ENCODE data around the gene PDCD1. TPM values are rescaled to one million over a fixed set of nuclear protein-coding genes. Genes with fewer than 3 reads are reported as not detected.
"Not testable (repeated sequence)": the region's sequence is repeated elsewhere in the genome, so short reads cannot be mapped to it uniquely, and the experiment has no call there.

PDCD1 gene
- total RNA-seq, 1 experiment from 2014 or later = not detected

DNA sequence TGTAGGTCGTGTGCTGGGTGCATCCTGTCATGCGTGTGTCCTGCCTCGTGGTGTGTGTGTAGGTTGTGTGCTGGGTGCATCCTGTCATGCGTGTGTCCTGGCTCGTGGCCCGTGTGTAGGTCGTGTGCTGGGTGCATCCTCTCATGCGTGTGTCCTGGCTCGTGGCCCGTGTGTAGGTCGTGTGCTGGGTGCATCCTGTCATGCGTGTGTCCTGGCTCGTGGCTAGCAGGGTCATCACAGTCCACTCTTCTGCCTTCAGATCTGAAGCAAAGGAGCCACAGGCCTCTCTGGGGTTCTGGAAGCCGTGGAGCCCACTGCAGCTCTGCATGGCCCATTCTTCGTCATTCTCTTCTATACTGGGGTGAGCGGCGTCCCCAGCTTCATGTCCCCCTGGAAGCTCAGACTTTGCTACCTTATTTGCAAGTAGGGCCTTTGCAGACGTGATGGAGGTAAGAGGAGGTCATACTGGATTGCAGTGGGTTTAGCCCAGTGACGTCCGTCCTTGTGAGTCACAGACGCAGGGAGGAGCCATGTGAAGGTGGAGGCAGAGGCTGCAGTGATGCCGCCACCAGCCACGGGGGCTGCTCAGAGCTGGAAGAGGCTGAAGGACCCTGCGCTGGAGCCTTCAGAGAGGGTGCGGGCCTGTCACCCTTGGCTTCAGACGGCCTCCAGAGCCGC lies 38.6 kb downstream of the PDCD1 start:
- in situ Hi-C loops (cut with HindIII; ENCODE audit: low sequenced_read_pairs); DNase-seq (ENCODE audit: low spot score): not testable (repeated sequence)

DNA sequence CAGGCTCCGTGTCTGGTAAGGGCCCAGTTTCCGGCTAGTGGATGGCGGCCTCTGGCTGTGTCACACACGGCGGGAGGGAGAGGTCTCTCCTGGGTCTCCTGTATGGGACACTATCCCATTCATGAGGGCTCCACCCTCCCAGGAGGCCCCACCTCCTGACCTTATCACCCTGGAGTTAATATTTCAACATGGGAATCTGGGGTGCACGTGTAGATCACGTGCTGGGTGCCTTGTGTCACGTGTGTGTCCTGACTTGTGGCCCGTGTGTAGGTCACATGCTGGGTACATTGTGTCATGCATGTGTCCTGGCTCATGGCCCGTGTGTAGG lies 39.8 kb downstream of the PDCD1 start:
- in situ Hi-C loops (cut with HindIII; ENCODE audit: low sequenced_read_pairs) = no loop called here
- no peak for DNase-seq (ENCODE audit: low spot score)

DNA sequence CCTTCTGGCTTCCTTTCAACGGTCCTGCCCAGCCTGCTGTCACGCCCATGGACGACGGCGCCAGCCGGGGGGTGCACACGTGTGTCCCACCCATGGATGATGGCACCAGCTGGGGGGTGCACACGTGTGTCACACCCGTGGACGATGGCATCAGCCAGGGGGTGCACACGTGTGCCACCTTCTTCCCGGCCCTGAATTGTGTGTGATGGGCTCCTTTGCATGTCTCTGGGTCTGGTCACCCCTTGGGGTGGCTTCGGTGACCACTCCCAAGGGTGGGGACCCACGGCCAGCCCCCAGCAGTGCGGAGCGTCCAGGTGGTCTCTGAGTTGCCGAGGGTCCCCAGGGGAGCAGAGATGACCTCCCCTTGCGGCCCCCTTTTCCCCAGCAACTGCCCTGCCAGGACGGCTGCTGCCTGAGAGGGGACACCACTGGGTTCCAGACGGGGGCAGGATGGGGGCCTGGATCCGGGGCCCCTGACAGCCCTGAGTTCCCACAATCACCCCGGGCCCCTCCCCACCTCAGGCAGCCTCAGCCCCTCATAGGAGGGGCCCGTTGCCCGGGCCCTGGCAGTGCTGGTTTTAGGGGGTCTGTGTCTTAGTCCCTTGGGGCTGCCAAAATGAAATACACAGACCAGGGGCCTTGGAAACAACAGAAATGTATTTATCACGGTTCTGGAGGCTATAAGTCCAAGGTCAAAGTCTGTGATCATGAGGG lies 40.3 kb downstream of the PDCD1 start:
- no peak for DNase-seq (ENCODE audit: low spot score)
- in situ Hi-C loops (cut with HindIII; ENCODE audit: low sequenced_read_pairs) = no loop called here

DNA sequence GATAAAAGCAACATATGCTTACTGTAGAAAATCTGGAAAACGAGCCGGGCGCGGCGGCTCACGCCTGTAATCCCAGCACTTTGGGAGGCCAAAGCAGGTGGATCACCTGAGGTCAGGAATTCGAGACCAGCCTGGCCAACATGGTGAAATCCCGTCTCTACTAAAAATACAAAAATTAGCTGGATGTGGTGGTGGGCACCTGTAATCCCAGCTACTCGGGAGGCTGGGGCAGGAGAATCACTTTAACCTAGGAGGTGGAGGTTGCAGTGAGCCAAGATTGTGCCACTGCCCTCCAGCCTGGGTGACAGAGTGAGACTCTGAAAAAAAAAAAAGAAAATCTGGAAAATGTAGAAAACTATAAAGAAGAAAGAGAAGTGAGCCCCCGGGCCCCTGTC lies 40.9 kb downstream of the PDCD1 start:
- in situ Hi-C loops (cut with HindIII; ENCODE audit: low sequenced_read_pairs) = not testable (repeated sequence)

DNA sequence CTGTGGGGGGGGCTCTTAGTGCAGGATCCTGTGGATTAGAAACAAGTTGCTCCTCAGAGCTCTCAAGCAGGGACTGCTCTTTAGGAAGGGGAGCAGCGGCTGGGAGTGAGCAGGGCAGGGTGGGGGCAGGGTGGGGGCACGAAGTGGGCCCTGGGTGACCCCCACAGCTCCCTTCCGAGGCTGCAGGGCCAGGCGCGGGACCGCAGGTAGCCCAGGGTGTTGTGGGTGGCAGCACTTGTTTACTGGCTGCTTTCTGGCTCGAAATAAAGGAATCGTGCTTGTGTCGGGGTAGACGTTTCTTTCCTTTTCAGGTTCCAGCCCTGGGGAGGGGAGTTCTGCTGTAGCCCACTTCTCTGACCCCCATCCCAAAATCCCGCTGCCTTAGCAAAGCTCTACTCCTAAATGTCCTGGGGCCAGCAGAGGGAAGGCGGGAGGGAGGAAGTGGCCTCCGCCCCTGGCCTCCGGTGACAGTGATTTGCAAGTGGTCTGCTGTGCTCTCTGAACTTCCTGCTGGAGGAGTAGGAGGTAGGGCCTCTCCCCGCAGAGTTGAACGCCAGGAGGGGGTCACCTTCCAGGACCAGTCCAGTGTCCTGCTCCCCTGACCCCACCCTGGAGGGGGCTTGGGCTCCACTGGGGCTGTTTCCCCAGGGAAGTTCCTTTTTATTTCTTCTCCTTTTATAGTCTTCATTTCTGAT lies 41.4 kb downstream of the PDCD1 start:
- no peak for DNase-seq (ENCODE audit: low spot score)
- in situ Hi-C loops (cut with HindIII; ENCODE audit: low sequenced_read_pairs) = no loop called here

More for the DNA sequence above, 40.9 kb downstream of the PDCD1 start:
- not testable (repeated sequence) for DNase-seq (ENCODE audit: low spot score)

DNA sequence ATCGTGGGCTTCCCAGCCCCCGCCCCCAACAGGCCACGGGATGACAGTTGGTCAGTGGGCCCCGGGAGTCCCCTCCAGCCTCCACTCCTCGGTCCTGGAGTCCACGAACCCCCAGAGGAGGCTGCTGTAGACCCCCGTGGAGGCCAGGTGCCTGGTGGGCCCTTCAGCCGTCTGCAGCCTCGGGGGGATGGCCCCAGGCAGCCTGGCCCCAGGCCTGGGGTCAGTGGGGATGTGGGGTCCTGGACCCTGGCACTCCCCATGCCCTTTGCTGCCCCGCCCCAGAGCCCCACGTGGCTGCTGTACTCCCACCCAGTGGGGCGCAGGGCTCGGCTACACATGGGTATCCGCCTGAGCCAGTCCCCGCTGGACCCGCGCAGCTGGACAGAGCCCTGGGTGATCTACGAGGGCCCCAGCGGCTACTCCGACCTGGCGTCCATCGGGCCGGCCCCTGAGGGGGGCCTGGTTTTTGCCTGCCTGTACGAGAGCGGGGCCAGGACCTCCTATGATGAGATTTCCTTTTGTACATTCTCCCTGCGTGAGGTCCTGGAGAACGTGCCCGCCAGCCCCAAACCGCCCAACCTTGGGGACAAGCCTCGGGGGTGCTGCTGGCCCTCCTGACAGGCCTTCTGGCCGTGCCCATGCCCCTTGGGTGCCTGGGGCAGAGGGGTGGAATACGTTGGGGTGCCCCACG lies 42.1 kb downstream of the PDCD1 start:
- in situ Hi-C loops (cut with HindIII; ENCODE audit: low sequenced_read_pairs) = no loop called here
- no peak for DNase-seq (ENCODE audit: low spot score)

DNA sequence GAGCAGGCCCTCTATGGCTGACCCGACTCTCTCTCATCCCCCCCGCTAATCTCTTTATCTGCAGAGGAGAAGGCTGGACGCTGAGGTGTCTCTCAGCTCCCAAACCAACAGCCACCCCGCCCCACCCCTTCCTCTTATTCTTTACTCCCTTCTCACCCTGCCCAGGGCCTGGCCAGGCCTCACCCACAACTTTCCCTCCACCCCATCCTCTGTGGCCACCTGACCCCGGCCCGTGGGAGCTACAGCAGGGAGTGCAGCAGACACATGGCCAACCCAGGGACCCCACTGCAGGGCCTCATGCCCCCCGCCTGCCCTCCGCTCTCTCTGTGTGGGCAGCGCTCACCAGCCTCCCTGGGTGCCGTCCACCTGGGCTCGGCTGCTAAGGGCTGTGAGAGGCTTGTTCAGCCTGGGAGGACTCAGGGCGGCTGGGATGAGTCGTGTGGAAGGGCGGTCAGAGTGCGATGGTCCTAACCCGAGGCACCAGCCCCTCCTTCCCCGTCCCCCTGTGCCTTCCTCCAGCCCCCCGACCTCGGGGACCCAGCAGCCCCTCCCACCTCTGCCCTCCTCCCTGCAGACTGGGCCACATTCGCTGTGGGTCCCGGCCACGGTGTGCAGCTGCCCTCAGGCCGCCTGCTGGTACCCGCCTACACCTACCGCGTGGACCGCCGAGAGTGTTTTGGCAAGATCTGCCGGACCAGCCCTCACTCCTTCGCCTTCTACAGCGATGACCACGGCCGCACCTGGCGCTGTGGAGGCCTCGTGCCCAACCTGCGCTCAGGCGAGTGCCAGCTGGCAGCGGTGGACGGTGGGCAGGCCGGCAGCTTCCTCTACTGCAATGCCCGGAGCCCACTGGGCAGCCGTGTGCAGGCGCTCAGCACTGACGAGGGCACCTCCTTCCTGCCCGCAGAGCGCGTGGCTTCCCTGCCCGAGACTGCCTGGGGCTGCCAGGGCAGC lies 42.9 kb downstream of the PDCD1 start:
- DNase-seq (ENCODE audit: low spot score) = no peak
- in situ Hi-C loops (cut with HindIII; ENCODE audit: low sequenced_read_pairs) = no loop called here

DNA sequence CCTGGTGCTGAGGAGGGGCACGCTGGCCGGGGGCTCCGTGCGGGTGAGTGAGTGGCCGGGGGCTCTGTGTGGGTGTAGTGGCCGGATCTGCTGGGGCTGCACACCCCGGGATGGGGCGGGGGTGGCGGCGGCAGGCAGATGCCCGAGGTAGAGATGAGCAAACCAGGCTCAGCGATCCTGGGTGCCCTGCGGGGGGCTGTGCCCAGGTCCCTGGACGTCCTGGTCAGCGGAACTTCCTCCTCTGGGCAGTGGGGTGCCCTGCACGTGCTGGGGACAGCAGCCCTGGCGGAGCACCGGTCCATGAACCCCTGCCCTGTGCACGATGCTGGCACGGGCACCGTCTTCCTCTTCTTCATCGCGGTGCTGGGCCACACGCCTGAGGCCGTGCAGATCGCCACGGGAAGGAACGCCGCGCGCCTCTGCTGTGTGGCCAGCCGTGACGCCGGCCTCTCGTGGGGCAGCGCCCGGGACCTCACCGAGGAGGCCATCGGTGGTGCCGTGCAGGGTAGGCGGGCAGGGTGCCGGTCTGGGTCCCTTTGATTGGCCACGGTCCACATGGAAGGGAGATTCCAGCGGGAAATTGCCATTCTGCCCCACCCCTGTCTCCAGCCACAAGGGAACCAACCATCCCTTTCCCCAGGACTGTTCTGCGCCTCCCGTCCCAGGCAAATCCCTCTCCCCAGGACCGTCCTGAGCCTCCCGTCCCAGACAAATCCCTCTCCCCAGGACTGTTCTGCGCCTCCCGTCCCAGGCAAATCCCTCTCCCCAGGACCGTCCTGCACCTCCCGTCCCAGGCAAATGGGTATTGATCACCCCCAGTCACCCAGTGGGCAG lies 43.8 kb downstream of the PDCD1 start:
- in situ Hi-C loops (cut with HindIII; ENCODE audit: low sequenced_read_pairs) = no loop called here
- no peak for DNase-seq (ENCODE audit: low spot score)

DNA sequence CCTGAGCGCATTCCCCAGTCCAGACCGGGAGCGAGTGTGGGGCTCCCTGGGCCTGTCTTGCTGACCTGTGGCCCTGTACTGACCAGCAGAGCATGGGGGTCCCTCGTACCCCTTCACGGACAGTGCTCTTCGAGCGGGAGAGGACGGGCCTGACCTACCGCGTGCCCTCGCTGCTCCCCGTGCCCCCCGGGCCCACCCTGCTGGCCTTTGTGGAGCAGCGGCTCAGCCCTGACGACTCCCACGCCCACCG lies 44.4 kb downstream of the PDCD1 start:
- in situ Hi-C loops (cut with HindIII; ENCODE audit: low sequenced_read_pairs) = no loop called here
- no peak for DNase-seq (ENCODE audit: low spot score)

DNA sequence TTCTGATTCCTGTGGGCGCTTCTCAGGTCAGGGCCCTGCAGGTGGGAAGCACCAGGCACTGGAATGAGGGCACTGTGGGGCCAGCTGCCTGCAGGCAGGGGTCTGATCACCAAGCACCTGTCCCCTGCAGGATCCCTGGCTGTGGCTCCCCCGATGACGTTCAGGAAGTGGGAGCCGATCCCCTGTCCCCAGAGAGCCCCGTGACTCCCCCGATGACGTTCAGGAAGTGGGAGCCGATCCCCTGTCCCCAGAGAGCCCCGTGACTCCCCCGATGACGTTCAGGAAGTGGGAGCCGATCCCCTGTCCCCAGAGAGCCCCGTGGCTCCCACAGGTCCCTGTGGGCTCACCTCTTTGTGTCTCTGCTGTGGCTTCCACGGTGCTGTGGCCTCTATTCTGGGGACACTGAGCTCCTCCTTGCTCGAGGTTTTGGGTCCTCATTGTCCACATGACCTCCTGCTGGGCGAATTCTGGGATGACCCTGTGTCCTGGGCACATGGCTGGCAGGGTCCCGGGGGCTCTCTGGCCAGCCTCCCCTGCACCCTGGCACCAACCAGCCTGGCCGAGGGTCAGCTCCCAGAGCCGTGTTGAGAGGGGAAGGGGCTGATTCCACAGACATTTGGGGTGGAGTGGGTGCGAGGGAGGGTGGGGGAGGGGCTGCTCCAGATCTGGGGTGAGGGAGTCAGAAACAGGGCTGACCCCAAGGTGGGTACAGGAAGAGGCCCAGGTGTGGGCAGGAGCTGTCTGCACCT lies 44.9 kb downstream of the PDCD1 start:
- in situ Hi-C loops (cut with HindIII; ENCODE audit: low sequenced_read_pairs) = no loop called here
- no peak for DNase-seq (ENCODE audit: low spot score)

DNA sequence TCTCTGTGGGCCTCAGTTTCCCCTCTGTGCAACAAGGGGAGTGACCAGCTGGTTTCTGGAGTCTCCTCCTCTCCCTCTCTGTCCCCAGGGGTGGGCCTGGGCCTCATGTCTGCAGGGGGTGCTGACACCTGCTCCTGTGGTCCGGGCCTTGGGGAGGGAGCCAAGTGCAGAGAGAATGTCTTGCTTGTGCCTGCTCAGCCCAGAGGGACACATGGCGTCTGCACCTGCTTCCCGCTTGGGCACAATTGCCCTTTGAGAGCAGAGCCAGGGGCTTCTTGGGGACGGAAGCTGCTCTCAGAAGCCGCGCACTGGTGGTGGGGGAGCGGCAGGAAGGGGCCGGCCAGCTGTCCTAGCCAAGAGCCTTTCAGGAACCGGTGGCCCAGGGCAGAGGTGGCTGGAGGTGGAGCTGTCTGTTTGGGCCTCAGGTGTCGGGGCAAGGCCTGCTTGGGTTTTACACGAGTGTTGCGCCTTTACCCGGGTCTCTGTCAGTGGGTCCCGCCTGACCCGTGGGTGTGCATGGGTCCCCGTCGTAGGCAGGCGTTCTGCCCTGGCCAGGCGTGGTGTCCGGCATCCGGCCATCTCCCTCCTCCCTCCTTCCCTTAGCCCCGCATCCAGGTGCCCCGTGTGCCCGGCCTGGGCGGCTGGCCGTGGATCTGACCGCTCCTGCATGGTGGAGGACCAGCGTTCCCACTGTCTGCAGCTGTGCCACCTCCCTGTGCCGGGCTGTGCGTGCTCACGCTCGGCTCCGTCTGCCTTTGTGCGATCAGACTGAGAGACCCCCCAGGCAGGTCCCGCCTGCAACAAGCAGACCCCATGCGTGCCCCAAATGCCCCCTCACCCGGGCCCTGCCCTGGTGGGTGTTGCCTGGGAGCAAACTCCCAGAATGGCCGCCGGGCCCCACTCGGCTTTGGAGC lies 45.7 kb downstream of the PDCD1 start:
- DNase-seq (ENCODE audit: low spot score) = no peak
- in situ Hi-C loops (cut with HindIII; ENCODE audit: low sequenced_read_pairs) = no loop called here

DNA sequence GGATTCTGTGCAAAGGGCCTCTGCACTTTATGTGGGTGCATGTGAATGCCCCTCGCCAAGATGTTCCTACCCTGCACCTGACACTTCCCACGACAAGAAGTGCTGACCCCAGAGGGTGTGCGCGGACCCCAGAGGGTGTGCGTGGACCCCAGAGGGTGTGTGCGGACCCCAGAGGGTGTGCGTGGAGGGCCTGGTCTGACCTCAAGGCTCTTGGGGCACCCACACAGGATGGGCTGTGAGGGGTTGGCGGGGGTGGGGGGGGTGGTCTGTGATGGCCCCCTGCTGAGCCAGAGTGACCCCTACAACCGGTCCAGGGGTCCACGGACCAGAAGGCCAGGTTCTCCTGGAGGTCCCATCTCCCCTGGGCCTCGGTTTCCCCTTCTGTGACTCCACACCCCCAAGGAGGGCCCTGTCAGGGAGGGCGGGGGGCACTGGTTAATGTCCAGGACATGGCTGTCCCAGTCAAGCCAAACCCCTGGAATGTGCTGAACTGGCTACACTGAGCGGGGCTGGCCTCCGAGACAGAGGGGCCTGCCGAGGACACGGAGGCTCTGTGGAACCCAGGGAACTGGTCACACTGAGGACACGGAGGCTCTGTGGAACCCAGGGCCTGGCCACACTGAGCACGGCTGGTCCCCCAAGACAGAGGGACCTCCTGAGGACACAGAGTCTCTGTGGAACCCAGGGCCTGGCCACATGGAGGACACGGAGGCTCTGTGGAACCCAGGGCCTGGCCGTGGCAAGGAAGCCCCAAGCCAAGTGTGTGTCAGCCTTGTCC lies 46.6 kb downstream of the PDCD1 start:
- DNase-seq (ENCODE audit: low spot score) = no peak
- in situ Hi-C loops (cut with HindIII; ENCODE audit: low sequenced_read_pairs) = no loop called here

DNA sequence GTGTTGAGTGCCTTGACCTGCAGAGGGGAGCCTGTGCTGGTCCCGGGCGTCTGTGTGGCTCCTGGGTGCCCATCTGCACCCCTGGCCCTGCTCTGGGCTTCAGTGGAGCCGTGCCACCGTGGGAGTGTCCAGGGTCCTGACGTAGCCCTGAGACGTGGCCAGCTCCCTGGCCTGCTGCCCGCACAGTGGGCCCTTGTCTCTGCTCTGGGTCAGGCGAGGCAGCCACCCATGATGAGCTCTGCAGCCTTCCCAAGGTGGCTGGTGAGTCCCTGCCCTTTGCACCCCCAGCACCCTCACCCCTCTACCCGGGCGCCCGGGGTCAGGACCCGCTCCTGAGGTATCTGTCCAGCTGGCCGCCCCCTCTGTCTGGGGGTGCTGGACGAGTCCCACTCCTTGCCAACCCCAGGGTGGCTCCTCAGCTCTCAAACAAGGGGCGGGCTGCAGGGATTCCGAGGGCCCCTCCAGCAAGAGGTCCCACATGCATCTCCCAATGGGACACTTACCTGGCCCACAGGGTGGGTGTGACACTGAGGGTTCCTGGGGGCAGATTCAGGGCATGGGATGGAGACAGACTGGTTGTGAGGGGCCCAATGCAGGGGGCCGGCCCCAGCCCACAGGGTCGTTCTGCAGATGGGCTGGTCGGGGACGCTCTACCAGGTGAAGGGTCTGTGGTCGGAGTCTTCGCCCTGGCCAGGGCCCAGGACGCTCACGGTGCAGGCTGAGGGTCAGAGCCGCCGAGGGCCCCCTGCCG lies 47.3 kb downstream of the PDCD1 start:
- in situ Hi-C loops (cut with HindIII; ENCODE audit: low sequenced_read_pairs) = no loop called here
- peak; percentile 14 for DNase-seq (ENCODE audit: low spot score)

DNA sequence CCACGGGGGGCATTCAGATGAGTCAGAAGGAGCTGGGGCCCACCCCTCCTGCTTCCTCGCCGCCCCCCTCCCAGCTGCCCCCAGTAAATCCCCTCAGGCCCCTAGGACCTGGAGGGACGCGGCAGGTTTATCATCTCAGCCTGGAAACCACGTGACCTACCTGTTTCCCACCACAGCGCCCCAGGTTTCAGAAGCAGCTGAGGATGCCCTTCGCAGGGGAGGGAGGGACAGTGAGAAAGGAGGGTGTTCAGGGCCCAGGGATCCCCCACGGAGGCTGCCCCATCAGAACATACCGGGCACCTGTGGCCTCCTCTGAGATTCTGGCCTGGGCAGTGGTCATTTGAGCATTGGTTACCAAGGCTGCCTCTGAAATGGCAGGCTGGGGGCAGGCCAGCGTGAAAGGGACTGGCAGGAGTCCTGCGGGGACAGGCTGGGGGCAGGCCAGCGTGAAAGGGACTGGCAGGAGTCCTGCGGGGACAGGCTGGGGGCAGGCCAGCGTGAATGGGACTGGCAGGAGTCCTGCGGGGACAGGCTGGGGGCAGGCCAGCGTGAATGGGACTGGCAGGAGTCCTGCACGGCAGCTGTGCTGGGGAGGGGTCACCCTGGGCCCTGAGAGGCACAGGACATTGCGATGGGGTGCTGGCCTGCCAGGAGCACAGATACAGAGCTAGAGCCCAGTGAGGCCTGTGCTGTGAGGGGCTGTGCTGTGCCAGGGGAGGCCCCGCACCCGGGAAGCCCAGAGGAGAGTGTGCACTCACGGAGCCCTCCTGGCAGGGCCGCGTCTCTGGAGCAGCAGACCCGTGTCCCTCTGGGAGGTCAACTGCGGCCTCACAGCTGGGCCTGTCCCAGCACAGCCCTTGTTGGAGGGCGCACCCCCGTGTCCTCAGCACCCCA lies 48.1 kb downstream of the PDCD1 start:
- in situ Hi-C loops (cut with HindIII; ENCODE audit: low sequenced_read_pairs) = no loop called here
- DNase-seq (ENCODE audit: low spot score) = peak; percentile 4
